HG03108 (cell line): ENCODE results near the gene NEMP2.
A peak's percentile ranks its signal among the peaks of the same experiment; 100 is the strongest.

Experiments used
- ATAC-seq: cut with Tn5 transposase; IDR thresholded peaks from one replicate; pipeline ENCODE4 v1.9.1; 2021; ENCODE audit warnings: moderate library complexity; ENCODE audit not compliant: unreplicated experiment

The NEMP2 gene

DNA sequence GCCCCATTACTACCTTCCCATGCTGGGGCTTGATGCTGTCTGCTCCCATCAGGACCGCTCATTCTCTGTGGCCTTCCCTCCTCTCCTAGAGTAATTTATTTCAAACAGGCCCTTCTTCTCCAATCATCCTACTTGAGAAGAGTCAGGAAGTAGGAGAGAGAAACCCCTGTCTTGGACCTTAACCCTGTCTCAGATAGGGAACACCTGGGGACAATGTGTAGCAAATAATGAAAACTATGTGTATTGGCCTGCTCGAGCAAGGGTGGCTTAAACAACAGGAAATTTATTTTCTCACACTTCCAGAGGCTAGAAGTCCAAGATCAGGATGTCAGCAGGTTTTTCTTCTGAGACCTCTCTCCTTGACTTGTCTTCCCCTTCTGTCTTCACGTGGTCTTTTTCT, 26.6 kb upstream of the NEMP2 start:
- no peak for ATAC-seq

DNA sequence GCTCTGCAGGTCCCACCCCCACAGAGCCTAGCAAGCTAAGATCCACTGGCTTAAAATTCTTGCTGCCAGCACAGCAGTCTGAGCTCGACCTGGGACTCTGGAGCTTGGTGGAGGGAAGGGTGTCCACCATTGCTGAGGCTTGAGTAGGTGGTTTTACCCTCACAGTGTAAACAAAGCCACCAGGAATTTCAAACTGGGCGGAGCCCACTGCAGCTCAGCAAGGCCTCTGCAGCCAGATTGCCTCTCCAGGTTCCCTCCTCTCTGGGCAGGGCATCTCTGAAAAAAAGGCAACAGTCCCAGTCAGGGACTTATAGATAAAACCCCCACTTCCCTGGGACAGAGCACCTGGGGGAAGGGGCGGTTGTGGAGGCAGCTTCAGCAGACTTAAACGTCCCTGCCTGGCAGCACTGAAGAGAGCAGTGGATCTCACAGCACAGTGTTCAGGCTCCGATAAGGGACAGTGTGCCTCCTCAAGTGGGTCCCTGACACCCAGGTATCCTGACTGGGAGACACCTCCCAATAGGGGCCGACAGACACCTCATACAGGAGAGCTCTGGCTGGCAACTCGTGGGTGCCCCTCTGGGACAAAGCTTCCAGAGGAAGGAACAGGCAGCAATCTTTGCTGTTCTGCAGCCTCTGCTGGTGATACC, 20.0 kb upstream of the NEMP2 start:
- no peak for ATAC-seq

DNA sequence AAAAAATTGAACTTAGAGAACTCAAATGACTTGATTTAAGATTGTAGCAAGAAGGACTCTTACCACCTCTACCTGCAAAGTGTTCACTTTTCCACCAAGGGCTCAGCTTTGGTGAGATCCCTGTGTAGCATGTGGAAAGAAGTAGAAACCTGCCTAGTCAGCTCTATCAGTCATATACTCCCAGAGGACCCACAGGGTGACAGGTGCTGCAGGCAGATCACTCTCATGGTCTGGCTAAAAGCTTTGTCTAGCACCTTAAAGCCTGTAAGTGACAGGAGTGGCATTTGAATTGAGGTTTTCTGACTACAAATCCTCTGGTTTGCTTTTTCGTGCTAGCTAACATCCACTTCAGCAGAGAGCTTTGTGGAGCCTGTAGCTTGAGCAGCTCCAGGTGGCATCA, 18.7 kb upstream of the NEMP2 start:
- no peak for ATAC-seq

DNA sequence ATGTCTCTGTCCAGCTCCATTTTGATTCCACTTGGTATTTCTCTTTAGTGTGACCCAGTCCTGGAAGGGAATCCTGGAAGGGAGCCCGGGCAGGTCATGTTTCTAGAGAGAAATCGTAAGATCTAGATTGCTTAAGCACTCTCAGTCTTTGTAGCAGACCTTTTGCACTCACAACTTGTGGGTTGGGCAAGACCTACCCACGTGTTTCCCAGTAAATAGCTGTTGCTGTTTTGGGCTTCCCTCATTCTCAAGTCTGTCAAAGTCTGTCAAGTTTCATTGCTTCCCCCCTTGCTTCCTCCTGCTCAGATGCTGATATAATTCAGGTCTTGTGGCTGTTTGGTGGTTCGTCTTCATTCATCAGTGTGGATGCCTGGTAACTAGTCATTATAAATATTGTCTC, 17.4 kb upstream of the NEMP2 start:
- no peak for ATAC-seq

DNA sequence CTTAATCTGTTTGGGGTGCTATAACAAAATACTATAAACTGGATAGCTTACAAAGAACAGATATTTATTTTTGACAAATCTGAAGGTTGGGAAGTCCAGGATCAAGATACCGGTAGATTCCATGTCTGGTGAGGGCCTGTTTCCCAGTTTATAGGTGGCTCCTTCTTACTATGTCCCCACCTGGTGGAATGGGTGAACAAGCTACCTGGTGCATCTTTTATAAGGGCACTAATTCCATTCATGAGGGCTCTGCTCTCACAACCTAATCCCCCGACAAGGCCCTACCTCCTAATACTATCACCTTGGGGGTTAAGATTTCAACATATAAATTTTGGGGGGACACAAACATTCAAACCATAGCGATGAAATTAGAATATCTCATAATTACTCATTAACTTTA, 15.6 kb upstream of the NEMP2 start:
- ATAC-seq, result no peak

DNA sequence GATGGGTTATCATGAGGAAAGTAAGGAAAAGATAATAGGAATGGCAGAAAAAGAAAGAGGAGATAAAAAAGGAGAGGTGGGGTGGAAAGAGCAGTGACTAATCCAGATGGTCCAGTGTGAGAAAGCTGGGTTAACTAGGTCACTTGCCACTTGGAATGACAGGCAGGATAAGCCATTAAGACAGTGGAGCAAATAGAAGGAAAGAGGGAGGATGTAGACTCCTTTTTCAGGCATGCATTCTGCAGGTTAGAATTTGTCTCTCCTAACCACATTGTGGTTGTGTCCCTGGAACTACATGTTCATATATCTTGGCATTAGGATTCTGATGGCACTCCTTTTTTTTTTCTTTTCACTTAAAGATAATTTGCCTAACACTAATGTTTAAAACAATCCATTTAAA, 13.4 kb upstream of the NEMP2 start:
- no peak for ATAC-seq

DNA sequence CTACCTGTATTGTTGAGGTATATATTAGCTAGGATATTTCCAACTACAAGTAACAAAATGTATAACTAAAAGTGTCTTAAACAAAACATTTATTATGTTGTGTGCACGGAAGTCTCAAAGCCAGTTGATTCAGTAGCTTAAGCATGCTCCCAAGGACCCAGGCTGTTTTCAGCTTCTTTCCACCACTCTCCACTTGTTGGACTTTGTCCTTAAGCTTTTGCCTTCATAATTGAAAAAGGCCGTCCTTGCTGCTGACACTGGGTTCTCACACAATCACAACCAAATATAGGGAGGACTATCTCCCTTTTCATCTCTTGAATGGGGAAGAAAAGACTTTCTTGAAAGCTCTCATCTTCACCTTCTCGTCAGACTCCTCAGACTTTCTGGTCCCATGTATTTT, 12.2 kb upstream of the NEMP2 start:
- no peak for ATAC-seq

DNA sequence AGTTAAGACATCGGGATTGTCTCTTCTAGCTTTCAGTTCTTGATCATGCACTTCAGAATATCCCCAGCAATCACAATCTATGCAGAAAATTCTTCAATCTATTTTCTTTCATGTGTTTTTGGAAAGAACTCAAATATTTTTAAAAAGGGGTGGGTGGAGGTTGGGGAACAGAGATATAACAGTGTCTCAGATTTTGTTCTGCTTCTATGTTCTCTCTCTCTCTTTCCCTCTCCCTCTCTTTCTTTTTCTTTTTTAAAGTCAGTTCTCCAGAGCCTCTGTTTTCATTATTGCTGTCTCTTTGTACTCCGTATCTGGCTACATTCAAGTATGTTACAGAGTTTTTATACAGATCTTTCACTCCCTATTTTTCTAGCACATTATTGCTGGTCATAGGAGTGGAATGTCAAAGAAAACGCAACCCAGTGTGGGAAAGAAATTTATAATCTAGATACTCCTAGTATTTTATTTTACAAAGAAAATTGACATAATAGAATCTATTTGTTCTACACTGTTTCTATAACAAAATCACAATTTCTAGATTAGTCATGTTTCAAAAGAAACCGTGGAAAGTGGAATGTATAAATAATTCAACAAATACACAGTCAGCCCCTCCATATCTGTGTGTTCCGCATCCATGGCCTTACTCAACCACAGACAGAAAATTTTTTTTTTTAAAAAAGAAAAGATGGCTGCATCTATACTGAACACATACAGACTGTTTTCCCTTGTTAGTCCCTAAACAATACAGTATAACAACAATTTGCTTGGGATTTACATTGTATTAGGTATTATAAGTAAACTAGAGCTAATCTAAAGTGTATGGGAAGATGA, 11.2 kb upstream of the NEMP2 start:
- ATAC-seq, result no peak

DNA sequence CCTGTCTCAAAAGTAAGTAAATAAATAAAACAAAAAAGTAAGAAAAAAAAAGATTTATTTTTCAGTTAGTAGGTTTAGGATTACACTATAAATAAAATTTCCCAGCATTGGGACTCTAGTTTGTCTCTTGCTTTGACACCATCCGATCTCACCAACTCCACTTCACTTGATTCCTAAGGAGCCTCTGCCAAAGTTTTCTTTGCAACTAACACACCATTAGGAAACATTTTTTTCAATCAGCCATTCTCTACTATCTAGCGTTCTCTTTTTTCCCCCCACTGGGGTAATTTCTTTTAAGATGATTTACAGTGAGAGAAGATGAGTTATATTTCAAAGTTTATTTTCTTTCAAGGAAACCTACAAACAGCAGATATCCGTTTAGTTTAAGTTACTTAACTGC, 10.6 kb upstream of the NEMP2 start:
- ATAC-seq, result no peak

DNA sequence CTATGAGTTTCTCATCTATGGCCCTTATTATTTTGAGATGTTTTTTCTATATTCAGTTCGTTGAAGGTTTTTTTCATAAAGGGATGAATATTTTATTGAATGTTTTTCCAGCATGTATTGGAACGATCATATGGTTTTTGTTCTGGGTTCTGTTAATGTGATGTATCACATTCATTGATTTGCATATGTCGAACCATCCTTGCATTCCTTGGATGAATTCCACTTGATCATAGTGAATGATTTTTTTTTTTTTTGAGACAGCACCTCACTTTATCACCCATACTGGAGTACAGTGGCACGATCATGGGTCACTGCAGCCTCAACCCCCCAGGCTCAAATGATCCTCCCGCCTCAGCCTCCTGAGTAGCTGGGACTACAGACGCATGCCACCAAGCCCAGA, 5.5 kb upstream of the NEMP2 start:
- no peak for ATAC-seq

DNA sequence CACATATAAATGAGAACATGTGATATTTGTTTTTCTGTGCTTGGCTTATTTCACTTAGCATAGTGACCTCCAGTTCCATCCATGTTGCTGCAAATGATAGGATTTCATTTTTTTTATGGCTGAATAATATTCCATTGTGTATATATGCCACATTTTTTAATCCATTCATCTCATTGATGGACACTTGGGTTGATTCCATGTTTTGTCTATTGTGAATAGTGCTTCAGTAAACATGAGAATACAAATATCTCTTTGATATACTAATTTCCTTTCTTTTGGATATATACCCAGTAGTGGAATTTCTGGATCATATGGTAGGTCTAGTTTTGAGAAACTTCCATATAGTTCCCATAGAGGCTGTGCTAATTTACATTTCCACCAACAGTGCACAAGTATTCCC, 3.7 kb upstream of the NEMP2 start:
- ATAC-seq, result no peak

DNA sequence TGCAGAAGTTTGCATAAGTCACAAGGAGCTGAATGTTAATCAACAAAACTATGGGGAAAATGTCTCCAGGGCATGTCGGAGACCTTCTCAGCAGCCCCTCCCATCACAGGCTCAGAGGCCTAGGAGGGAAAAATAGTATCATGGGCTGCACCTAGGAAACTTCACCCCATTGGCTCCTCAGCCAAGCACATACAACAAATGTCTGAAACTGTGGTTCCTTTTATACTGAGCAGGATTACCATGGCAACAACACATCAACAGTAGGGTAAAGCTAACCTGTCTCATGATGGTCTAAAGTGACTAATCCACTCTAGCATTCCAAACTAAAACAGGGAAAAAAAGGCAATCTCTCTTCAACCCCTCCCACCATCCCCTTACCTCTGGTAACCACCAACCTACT, 3.2 kb upstream of the NEMP2 start:
- no peak for ATAC-seq

DNA sequence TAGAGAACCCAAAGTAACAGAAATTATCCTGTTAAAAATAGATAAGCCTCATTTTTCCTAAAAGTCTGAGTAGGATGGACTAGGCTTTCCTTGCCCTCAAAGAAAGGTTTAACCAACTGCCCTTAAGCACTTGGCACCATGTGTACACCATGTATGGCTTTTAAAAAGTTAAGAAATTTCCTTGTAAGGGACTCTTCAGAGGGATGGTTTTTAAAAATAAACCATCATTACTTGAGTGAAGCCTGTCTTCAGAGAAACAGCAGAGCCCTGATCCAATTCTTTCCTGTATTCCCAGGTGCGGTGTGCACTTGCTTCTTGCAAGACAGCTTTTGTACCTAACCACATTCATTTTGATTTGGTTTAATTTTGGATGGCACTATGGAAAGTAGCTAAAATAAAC, 1.1 kb upstream of the NEMP2 start:
- ATAC-seq, result no peak

DNA sequence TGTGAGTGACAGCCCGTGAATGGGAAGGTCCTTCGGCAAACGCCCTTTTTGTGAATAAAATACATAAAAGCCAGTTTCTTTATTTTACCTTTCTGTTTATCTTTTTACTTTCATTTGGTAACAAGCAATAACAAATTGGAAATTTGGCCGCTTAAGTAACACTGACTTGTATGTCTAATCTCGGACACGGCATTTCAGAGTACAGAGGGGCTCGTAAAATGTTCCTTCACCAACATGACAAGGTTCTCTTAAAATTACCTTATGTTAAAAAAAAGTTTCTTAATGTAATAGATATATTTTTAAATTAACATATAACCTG, 558 bp upstream of the NEMP2 start:
- ATAC-seq, result no peak

DNA sequence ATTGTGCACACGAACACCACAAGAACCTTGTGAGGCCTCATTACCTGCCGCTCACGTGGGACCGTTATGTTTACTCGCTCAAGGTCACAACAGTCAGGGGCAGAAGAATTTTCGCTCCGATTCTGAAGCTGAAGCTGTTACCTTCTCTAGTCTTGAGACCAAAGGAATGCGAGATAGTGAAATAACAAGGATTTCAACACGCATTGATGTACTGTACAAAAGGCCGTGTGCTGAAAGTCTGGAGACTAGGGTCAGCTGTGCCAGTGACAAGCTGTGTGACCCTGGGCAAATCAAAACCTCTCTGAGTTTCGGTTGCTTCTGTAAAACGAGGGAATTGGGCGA, 583 bp downstream of the NEMP2 start:
- peak; percentile 21 for ATAC-seq

DNA sequence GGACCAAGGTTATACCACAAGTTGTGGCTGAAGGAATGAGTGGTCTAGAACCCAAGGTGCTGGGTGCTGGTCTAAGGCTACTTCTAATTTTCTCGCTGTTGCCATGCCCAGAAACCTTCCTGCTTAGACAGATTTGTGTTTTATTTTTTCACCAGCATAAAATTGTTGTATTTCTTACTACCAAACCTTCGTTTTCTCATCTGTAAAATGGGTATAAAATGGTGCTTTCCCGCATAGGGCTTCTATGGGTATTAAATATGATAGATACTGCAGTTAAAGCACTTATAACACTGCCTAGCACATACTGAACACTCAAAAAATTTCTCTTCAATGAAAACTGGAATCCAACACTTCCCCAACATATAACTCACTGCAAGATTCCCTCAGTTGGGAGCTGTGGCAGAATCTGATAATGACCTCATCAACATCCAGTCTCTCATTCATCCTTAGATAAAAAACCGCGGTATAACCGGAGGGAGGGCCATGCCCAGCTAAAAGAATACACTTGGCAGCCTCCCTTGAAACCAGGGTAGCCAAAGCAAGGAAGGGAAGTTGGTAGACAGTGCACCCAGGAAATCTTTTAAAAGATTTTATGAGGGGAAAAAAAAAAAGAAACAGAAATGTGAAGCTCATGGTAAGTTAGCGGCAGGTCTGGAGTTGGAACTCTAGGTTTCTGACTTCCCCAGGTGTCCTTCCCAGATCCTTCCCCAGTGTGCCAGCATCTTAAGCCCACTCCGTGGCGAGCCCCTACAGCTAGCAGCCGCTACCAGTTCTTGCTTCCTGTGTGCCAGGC, 1.2 kb downstream of the NEMP2 start:
- no peak for ATAC-seq

DNA sequence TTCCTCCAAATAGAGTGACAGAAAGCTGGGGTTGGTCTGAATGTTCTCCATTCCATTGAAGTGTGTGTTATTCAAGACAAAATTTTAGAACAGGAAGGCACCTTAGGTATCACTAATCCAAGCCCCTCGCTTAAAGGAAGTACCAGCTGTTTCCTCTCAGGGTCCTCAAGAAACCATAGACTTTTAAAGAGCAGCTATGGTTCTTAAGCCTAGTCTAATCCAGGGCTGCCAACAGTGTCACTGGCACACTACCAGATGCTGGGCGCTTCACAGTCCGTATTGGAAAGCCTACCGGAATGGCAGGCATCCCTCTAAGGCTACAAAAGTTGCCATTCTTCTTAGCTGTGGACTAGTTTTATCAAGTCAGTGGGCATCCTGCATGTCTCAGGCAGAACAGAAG, 1.9 kb downstream of the NEMP2 start:
- ATAC-seq, result no peak

DNA sequence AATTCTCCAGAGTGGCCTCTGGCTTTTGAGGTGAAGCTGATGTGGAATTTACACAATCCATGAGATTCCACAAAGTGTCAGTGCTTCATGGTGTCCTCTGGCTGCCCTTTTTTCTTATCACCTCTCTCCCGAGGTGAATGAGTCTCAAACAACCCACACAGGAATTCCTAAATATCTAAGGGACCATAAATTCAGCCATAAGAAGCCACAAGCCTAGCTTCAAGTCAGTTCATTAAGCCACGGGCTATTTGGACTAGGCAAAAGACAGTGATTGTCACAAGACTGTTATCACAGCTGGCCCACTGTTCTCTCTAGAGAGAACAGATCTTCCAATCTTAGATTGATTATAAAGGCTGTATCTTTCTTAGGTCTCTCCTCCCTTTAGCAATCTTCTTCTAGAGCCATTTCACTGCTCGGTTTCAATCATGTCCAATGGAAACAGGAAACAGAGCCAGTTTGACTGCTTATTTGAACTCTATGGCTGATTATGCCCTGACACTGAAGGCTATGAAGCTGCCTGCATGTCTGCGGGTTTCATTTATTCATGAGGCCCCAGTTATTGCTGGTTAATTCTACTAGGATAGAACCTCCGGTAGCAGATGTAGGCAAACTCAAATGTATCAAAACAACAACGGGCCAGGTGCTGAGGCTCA, 4.1 kb downstream of the NEMP2 start:
- ATAC-seq, result no peak

DNA sequence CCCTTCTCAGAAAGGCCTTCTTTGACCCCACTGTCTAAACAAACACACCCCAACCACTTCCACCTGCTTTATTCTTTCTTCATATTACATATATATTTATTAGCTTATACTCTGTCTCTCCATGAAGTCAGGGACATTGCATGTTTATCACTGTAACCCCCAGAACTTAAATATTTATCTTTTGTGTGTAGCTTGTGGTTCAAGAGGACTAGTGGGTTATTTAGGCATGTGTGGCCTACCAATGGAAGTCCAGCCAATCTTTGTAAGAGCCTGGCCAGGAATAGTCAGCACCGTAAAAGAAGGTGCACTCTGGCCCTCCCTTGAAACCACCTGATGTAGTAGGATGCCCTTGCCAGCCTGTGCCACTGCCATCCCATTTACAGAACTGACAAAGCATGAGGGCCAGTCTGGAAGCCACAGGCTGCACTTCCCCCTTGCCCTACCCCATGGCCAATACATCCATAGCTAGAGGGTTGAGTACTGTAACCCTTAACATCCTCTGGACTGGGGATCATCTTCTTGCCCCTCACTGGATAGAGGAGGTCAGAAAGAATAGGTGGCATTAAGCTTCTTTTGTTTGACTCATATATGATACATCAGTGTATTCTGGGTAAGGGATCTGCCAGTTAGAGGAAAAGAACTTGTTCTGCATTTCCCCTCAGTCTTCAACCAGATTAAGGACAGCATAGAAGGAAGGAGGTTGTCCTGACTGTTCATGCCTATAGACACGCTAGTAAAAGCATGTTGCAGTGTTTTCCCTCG, 4.9 kb downstream of the NEMP2 start:
- ATAC-seq, result no peak

DNA sequence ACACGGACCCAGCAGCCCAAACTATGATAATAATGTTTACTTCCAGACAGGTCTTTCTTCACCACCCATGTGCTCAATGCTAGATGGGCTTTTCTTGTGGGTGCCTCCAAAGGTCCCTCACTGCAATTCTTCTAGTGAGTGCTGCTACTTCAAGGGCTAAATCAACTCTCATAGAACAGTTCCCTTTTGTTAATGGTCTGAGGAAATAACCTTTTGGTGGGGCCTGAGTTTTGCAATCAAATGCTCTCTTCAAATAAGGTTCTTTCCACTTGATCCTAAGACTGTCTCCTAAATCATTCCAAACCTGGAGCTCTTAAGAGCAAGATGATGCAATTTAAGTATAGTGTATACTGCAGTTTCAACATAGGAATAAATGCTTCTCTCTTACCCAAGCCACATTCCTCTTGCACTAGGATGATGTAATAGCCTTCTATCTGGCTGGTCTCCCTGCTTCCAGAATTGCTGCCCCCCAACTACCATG, 6.0 kb downstream of the NEMP2 start:
- no peak for ATAC-seq

DNA sequence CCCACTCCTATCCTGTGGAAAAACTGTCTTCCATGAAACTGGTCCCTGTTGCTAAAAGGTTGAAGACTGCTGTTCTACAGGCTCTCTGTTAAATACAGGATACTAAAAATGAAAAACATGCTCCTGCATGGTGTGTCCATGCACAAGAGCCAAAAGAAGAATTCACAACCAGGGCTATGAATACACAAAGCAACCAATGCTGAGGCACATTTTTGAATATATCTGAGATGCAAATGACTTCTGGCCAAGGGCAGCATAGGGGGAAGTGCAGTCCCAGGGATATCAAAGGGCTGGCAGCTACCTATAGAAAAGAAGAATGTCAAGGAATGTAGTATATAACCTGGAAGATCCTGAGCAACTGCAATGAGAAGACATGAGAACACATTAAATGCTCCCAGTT, 6.6 kb downstream of the NEMP2 start:
- no peak for ATAC-seq
